Epithelial cell of proximal tubule (primary cell): ENCODE measurements around the gene TMEM25. TPM values are rescaled to one million over a fixed set of nuclear protein-coding genes. Genes with fewer than 3 reads are reported as not detected.

Experiments
- DNase-seq: peaks from one replicate; pipeline ENCODE4 v3.0.0-alpha.2; 2011; ENCODE audit warnings: low read depth
- H3K4me3 ChIP-seq: 2 replicates; pipeline ENCODE4 v1.5.1; 2011; ENCODE audit warnings: low read depth, mild to moderate bottlenecking, low read length
- total RNA-seq: library from RNA; depleted of rRNA; stranded (reverse); fragments of >200 nt; gene quantifications from 2 replicates; pipeline ENCODE4 v1.2.3, GENCODE V29; 2015
- TF ChIP-seq, protein P1 (sequence below): conservative IDR thresholded peaks from 2 replicates; pipeline ENCODE4 v1.5.1; 2012; ENCODE audit warnings: low read depth, mild to moderate bottlenecking, low read length

TMEM25 gene
- total RNA-seq, 1 donor from 2014 or later = 40.5 TPM

DNA sequence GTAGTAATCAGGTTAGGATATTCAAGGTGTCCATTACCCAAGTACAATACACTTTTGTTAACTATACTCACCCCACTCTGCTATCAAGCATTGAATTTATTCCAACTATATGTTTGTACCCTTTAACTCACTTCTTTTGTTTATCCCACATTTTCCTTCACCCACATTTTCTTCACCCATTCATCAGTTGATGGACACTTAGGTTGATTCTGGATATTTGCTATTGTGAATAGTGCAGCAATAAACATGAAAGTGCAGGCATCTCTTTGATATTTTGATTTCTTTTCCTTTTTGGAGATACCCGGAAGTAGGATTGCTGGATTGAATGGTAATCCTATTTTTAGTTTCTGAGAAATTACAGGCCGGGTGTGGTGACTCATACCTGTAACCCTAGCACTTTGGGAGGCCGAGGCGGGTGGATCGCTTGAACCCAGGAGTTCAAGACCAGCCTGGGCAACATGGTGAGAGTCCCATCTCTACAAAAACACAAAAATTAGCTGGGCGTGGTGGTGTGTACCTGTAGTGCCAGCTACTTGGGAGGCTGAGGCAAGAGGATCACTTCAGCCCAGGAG lies 6.5 kb downstream of the TMEM25 start:
- DNase-seq = no peak
- TF ChIP-seq, protein P1, sequence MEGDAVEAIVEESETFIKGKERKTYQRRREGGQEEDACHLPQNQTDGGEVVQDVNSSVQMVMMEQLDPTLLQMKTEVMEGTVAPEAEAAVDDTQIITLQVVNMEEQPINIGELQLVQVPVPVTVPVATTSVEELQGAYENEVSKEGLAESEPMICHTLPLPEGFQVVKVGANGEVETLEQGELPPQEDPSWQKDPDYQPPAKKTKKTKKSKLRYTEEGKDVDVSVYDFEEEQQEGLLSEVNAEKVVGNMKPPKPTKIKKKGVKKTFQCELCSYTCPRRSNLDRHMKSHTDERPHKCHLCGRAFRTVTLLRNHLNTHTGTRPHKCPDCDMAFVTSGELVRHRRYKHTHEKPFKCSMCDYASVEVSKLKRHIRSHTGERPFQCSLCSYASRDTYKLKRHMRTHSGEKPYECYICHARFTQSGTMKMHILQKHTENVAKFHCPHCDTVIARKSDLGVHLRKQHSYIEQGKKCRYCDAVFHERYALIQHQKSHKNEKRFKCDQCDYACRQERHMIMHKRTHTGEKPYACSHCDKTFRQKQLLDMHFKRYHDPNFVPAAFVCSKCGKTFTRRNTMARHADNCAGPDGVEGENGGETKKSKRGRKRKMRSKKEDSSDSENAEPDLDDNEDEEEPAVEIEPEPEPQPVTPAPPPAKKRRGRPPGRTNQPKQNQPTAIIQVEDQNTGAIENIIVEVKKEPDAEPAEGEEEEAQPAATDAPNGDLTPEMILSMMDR = no peak
- no peak overlapping the region for H3K4me3 ChIP-seq

DNA sequence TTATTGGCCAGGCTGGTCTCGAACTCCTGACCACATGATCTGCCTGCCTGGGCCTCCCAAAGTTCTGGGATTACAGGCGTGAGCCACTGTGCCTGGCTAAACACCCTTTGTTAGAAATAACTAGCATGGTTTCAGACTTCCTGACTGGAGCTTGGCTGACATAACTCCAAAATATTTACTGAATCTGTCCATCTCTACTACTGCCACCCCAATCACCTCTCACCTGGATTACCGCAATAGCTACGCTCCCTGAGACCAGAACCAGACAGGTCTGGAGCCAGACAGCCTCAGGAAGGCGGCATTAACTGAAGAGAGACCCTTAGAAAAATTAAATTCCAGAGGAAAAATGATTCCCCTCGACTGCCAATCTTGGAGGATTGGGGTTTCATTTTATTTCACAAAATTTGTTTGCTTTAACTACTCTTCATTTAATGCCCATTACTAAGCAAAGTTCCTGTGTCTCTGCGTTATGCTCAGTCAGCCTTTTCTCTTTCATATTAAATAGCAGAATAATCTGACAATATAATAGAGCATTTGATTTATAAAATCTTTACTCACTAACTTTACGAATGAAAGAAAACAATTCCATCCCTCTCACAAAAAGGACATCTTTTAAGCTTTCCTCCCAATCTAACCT lies 13.1 kb downstream of the TMEM25 start:
- TF ChIP-seq, protein P1 = no peak
- no peak for DNase-seq

DNA sequence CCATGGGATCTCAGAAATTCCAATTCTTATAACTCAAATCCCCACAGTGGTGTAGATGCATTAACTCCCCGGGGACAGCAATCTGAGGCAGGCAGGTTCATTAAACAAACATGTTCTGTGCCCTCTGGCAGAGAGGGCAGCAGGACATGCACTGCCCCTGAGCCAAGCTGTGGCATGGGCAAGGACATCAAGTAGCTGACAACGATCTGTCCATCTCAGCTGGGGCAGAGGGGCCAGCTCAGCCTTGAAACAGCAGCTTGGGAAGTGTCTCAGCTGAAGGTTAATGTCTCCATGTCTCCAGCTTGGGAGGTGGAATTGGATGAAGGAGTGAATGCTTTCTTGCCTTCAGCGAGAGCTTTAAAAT lies 13.6 kb downstream of the TMEM25 start:
- no peak for DNase-seq
- TF ChIP-seq, protein P1 = no peak
- H3K4me3 ChIP-seq = no peak overlapping the region

More for the DNA sequence above, 13.1 kb downstream of the TMEM25 start:
- H3K4me3 ChIP-seq = no peak overlapping the region

DNA sequence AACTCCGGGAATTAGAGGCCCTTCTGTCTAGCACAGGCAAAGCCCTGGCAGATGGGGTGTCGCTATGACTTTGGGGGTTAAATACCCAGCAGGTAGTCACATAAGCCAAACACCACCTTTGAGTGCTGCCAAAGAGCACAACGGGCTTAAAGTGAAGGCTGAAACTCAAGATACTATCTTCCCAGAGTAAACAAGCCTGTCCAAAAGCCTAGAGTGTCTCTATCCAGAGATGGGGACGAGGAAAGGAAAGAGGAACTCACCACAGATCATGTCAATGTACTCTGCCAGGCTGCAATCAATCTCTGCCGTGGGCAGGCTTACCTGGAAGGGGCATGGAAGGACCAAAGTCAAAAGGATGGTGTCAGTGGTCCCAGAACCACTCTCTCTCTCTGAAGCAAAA lies 14.5 kb downstream of the TMEM25 start:
- DNase-seq = no peak
- H3K4me3 ChIP-seq = no peak overlapping the region
- TF ChIP-seq, protein P1 = no peak

DNA sequence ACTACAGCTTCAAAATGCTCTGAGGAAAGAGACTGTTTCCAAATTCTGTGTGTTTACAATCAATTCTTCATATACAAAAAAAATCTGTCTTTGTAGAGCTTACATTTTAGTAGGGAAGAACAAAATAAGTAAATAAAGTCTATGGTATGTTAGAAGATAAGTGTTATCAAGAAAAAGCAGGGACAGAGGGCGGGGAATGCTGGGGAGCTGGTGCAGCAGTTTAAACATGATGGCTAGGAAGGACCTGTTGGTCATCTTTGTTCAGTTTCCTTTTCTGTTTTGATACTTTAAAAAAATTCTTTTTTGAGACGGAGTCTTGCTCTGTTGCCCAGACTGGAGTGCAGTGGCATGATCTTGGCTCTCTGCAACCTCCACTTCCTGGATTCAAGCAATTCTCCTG lies 16.1 kb downstream of the TMEM25 start:
- no peak for DNase-seq
- TF ChIP-seq, protein P1 = no peak
- no peak overlapping the region for H3K4me3 ChIP-seq

DNA sequence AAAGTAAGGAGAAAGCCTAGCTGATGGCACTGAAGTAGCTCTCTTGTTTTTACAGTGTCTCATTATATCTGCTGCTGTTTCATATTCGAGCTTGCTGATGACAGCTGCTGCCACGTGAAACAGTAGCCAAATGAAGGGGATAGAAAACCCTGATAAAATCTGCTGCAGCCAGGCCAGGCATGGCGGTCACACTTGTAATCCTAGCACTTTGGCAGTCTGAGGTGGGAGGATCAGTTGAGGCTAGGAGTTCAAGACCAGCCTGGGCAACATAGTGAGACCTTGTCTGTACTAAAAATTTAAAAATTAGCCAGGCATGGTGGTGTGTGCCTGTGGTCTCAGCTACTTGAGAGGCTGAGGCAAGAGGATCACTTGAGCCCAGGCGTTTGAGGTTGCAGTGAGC lies 21.3 kb downstream of the TMEM25 start:
- no peak overlapping the region for H3K4me3 ChIP-seq
- TF ChIP-seq, protein P1 = no peak
- no peak for DNase-seq

DNA sequence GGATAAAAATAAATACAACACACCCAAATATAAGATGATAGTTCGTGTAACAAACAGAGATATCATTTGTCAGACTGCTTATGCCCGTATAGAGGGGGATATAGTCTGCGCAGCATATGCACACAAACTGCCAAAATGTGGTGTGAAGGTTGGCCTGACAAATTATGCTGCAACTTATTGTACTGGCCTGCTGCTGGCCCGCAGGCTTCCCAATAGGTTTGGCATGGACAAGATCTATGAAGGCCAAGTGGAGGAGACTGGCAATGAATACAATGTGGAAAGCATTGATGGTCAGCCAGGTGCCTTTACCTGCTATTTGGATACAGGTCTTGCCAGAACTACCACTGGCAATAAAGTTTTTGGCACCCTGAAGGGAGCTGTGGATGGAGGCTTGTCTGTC lies 29.8 kb downstream of the TMEM25 start:
- TF ChIP-seq, protein P1 = no peak
- H3K4me3 ChIP-seq = no peak overlapping the region
- DNase-seq = no peak
